Measurements from ENCODE around the gene TBL3.

GRCh38 chr16:1944612-1945199 lies 27.1 kb upstream of the TBL3 start:
- TF ChIP-seq, protein P1, sequence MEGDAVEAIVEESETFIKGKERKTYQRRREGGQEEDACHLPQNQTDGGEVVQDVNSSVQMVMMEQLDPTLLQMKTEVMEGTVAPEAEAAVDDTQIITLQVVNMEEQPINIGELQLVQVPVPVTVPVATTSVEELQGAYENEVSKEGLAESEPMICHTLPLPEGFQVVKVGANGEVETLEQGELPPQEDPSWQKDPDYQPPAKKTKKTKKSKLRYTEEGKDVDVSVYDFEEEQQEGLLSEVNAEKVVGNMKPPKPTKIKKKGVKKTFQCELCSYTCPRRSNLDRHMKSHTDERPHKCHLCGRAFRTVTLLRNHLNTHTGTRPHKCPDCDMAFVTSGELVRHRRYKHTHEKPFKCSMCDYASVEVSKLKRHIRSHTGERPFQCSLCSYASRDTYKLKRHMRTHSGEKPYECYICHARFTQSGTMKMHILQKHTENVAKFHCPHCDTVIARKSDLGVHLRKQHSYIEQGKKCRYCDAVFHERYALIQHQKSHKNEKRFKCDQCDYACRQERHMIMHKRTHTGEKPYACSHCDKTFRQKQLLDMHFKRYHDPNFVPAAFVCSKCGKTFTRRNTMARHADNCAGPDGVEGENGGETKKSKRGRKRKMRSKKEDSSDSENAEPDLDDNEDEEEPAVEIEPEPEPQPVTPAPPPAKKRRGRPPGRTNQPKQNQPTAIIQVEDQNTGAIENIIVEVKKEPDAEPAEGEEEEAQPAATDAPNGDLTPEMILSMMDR (IDR thresholded peaks at IDR 0.05): no peak
- TF ChIP-seq ZFX (IDR thresholded peaks at IDR 0.05; ENCODE audit: borderline replicate concordance): no peak
